ENCODE measurements around the gene CARD11.
"Not testable (repeated sequence)": the region's sequence is repeated elsewhere in the genome, so short reads cannot be mapped to it uniquely, and the experiment has no call there.

The CARD11 gene

DNA sequence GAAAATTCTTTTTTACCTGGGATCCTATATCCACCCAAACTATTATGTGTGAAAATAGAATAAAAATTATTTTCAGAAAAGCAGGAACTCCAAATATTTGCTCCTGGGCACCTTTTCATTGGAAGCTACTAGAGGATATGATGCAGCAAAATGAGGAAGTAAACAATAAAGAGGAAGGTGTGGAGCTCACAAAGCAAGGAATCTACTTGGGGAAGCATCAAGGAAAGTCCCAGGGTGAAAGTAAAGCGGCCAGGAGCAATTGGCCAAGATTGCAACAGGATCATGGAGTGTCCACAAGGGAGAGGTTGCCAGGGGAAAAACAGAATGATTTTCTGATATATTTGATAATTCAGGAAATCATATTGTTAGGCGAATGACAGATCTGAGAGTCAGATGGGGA lies 80.8 kb downstream of the CARD11 start:
- no peak for DNase-seq (ENCODE audit: low read depth)

DNA sequence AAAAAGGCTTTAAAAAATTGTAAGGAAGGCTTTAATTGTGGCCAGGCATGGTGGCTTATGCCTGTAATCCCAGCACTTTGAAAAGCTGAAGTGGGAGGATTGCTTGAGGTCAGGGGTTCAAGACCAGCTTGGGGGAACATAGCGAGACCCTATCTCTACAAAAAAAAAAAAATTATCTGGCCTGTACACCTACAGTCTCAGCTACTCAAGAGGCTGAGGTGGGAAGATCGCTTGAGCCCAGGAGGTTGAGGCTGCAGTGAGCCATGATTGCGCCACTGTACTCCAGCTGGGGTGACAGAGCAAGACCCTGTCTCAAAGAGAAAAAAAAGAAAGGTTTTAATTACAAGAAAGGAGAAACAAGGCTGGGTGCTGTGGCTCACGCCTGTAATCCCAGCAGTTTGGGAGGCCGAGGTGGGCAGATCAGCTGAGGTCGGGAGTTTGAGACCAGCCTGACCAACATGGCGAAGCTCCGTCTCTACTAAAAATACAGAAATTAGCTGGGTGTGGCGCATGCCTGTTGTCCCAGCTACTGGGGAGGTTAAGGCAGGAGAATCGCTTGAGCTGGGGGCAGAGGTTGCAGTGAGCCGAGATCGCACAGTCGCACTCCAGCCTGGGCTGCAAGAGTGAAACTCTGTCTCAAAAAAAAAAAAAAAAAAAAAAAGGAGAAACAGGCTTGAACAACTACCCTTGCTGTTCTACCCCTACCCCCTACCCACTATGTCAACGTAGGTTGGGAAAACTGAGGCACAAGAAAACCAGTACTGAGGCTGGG lies 83.7 kb downstream of the CARD11 start:
- DNase-seq (ENCODE audit: low read depth), result no peak

DNA sequence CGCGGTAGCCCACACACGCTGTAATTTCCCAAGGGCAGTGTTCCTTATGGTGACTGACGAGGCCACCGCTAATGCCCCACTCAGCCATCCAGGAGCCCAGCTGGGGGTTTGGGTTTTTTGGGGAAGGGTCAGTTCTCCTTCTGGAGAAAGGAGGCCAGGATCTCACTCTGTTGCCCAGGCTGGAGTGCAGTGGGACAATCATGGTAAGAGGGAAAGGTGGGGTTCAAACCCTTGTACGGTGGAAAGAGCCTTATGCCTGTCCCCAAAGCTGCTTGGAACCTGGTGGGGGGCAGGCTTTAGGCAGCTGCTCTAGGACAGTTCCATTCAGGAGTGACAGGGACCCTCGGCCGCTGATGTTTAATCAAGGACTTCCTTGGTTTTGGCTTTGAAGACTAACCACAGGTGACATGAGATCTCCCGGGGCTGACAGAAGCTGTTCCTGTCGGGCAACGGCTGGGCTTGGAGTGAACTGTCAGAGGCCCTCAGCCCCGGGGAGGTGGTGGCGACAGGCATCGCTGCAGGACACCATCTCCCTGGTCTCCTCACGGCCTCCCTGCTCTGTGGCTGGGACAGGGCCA lies 84.5 kb downstream of the CARD11 start:
- DNase-seq (ENCODE audit: low read depth), result no peak

DNA sequence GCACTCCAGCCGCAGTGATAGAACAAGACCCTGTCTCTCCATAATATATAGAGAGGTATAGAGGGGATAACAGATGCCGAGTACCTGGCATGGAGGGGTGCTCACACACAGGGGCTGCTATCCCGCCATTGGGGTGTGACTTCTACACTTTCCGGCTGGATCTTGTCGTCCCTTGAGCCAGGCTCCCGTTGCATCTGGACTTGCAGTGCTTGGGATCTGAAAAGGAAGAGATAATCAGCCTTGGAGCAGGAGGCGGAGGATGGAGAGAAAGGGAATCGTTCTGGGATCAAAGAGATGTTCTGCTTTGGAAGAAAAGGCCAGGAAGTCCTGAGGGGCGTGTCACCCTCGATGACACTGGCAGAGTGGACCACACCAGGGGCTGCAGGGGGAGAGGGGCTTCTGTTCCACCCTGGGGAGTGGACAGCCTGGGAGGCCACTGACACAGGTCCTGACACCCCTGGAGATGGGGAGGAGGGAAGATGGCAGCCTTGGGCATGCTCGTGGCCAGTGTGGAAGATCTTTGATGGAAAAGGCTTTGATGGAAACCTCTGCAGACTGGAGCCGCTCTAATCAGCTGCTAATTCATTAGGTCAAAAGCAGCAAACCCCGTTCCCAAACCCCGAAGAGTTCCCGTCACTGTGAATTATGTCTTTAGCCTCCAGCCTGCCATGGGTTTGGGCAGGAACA lies 85.1 kb downstream of the CARD11 start:
- DNase-seq (ENCODE audit: low read depth), result no peak

DNA sequence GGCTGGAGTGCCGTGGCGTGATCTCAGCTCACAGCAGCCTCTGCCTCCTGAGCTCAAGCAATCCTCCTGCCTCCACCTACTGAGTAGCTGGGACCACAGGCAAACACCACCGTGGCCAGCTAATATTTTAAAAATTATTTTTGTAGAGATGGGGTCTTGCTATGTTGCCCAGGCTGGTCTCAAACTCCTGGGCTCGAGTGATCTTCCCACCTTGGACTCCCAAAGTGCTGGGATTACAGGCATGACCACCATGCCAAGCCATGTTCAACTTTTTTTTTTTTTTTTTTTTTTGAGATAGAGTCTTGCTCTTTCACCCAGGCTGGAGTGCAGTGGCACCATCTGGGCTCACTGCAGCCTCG lies 86.3 kb downstream of the CARD11 start:
- DNase-seq (ENCODE audit: low read depth), result not testable (repeated sequence)

DNA sequence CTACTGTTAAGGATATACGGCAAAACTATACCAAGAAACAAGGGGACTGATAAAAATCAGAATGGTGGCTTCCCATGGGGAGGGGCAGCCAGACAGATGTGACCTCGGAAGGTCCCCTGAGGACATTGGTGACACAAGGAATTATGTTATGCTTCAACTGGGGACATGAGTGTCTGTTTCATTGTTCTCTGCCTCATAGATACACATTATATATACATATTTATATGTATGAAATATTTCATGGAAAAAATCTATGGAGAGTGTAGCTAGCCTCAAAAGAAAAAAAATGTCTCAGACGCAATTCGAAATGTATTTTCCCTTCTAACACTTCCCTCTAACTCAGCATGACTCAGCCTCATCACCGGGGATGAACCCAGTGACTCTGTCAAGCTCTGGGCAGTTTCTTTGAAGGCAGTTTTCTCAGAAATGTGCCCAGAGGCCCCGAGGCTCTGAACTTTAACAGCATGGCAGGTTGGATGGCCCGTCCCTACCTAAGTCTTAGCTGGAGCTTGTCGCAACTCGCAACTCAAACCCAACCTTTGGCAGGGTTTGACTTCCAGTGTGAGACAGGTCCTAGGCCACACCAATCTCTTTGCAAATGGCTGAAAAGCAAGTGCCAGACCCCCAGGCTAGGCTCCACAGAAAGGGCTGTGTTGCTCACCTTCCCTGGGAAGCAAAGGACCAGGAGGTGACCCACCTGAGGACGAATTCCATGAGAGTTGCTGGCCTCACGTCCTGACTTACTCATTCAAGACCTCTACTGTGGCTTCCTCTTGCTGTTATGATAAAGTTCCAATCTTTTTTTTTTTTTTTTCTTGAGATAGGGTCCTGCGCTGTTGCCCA lies 86.9 kb downstream of the CARD11 start:
- DNase-seq (ENCODE audit: low read depth), result no peak

DNA sequence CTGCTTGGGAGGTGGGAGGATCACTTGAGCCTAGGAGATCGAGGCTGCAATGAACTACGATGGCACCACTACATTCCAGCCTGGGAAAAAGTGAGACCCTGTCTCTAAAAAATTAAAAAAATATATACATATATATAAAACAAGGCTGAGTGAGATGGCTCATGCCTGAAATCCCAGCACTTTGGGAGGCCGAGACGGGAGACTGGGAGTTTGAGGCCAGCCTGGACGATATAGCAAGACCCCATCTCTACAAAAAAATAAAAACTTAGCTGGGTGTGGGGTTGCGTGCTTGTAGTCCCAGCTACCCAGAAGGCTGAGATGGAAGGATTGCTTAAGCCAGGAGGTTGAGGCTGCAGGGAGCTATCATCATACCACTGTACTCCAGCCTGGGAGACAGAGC lies 87.6 kb downstream of the CARD11 start:
- DNase-seq (ENCODE audit: low read depth), result no peak

DNA sequence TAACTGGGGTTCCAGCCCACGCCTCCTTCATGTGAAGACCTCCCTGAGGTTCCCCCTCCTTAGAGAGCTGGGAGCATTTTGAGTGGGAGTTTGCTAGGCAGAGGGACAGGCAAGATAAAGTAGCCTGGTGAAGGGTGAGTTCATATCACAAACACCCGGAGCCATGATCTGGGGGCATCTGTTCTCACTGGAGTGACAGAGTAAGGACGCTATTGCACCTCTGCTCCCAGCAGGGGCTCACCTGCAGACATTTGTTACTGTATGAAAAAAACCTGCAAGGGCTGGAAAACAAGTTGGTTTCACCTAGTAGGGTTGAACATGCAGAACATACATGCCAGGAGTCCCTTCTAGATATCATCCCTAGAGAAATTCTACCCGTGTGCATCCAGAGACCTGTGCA lies 88.4 kb downstream of the CARD11 start:
- DNase-seq (ENCODE audit: low read depth), result no peak

DNA sequence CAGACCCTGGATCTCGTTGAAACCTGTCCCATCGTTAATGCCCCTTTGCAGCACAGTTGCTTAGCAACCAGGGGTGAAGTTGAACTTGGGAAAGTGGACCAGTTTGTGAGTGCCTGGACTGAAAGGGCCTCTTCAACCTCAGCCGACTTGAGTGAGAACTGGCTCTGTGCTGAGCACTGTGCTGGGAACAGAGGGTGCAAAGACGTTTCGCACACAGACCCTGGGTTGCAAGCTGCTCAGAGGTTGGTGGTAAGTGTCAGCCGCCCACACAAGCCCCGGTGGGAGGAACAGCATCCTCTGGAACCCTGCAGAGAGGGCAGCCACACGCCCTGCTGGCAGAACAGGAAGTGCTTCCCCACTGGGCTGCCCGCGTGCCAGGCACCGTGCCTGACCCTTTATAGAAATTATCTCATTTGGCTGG lies 89.2 kb downstream of the CARD11 start:
- no peak for DNase-seq (ENCODE audit: low read depth)

DNA sequence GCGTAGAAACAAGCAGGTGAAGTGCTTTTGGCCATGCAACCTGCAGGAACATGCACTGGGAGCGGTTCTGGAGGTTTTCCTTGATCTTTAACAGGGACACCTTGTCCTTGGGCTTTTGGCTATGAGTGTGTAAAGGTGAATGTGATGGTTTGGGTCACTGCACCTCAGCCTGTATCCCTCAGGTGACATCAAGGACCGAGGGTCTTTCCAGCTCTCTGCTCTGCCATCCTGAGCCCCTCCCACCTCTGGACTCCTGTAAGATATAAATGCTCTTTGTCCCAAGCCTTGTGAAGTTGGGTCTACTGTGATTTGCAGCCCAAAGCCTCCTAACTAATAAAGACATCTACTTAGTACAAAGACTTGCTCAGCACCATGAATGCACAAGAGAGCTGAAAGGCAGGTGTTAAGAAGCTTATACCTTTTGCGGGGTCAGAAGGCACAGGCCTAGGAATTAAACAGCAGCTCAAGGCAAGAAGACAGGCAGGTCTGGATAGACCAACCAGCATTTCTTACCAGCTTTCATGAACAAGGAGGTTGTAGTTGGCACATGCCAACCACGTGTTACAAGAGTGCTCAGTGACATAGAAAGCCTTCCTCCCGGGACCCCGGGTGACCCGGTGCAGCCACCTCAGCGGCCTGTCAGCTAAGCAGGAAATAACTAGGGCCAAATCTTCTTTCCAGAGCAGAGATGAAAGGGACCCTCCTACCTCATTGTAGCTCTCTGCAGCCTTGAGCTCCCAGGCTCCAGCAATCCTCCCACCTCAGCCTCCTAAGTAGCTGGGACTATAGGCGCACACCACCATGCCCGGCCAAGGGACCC lies 89.9 kb downstream of the CARD11 start:
- DNase-seq (ENCODE audit: low read depth), result no peak

DNA sequence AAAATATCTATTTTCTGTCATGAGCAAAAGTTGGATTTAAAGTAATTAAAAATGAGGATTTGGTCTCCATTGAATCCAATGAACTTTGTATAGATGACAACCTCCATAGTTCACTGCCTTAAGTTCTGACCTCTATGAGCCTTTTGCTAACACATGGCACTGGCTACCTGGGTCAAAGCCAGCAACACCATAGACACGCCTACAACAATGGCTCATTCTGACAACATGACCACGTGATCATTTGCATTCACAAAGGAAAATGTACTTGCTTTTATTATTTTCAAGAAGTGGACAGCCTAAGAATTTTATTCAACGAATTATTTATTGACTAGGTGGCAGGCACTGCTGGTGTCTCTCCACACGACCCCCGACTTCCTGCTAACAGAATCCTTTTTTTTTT lies 90.6 kb downstream of the CARD11 start:
- no peak for DNase-seq (ENCODE audit: low read depth)

DNA sequence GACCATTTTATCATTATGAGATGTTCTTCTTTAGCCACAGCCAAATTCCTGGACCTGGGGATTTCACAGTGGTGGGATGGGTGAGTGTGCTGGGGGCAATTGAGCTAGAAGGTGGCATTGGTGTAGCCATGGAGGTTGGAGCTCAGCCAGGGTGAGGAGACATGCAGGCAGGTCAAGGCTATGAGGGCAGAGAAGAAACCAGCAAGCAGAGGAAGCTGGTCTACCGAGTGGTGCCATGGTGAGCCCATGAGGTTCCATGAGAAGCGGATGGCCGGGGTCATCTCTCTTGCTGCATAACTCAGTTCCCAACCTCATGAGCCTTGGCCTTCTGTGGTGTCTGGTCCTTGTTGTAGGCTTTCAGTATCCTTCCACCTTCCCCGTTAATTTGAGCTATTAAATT lies 91.4 kb downstream of the CARD11 start:
- DNase-seq (ENCODE audit: low read depth), result no peak

DNA sequence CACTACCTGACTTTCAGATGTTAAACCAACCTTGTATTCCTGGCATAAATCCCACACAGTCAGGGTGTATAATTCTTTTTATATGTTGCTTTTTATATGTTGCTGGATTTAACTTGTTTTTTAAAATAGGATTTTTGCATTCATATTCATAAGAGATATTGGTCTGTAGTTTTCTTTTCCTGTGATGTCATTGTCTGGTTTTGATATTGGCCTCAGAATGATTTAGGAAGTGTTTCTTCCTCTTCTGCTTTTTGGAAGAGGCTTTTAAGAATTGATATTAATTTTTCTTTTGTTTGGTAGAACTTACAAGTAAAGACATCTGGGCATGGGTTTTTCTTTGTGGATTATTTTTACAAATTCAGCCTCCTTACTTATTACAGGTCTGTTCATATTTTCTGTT lies 93.1 kb downstream of the CARD11 start:
- DNase-seq (ENCODE audit: low read depth), result no peak

DNA sequence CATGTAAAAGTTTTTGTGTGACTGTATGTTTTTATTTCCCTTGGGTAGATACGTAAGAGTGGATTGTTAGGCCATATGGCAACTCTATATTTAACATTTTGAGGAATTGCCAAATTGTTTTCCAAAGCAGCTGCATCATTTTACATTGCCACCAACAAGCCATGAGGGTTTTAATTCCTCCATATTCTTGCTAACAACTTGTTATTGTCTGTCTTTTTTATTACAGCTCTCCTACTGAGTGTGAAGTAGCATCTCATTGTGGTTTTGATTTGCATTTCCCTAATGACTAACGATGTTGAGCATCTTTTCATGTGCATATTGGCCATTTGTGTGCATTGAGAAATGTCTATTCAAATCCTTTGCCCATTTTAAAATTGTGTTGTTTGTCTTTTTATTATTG lies 94.9 kb downstream of the CARD11 start:
- no peak for DNase-seq (ENCODE audit: low read depth)

DNA sequence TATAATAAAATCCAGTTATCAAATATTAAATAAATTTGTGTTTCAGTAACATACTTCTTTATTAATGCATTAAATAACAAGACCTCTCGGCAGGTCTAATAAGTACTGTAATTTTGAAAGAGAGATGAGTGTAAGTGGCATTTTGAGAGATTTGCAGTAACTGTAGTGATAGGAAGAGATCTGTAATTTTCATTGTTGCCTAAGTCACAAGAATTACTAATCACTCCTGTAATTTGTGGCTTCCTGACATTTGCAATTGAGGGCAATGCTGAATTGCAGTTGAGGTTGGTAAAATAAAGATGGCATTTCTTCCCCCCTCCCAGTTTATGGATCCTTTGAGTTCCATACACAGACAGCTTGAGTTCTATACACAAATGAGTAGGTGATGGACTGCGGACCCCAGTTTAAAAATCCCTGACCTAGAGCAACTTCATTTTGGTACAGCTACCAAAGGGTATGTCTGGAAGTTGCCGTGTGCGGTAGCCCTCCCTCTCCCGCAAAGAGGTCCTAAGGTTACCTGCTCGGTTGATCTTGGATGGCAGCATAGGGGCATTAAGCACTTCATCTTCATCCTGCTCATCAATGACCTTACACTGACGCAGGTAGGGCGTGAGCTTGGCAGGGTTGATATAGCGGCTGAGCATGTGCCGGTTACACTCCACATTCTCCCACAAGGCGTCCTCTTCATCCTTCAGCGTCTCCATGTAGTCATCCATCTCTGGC lies 96.4 kb downstream of the CARD11 start:
- DNase-seq (ENCODE audit: low read depth), result no peak

DNA sequence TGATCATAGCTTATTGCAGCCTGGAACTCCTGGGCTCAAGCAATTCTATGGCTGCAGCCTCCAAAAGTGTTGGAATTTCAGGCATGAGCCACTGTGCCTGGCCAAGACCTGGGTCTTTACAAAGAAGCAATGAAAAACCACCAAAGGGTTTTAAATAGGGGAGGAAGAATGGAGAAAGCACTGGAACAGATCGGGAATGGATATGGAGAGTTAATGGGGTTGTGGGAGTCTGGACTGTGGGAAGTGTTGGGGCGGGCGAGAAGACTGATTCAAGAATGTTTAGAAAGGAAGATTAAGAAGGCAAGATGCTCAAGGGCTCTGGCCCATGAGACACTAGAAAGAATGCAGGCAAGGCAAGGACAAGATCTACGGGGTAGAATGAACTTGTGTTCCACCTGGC lies 98.5 kb downstream of the CARD11 start:
- DNase-seq (ENCODE audit: low read depth), result no peak

DNA sequence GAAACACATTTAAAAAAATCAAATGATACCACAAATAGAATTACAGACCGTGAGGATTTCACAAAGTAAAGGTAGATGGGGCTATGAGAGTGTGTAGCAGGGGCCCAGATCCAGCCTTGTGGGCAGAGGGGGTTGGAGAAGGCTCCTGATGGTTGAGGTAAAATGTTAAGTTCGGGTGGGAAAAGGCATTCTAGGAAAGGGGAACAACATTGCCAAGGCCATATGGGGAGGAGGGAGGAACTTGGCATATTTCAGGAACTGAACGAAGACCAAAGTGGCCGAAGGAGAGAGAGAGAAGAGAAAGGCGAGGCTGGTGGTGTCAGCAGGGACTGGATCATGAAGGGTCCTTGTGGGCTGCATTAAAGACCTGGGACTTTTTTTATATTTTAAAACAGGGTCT lies 98.9 kb downstream of the CARD11 start:
- DNase-seq (ENCODE audit: low read depth), result no peak

DNA sequence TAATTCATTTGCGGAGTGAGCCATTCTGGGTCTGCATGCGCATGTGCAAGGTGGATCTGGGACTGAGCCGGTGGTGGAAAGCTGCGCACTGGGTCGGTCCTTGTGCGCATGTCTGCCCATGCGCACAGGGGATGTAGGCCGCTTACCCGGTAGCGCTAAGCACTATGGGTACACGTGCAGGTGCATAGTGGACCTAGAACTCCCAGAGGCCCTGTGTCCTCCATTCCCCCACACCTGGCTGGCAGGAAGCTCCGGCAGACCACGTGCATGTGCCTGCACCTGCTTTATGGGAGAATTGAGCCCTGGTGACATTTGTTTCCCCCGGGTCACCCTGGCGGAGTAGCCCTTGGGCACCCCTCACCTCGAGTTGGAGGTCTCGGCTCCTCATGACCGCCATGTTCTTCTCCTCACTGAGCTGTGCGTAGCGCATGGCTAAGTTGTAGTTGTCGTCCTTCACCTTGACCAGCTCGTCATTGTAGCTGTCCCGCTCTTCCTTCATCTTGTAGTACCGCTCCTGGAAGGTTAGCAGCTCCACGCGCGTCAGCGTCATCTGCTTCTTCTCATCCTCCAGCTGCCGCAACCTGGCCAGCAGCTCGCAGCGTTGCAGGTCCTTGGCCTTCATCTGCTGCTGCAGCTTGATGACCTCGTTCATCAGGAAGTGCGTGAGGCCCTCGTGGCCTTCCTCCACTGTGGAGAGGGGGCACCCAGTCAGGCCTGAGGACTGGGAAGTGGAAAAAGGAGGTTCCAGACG lies 99.6 kb downstream of the CARD11 start:
- no peak for DNase-seq (ENCODE audit: low read depth)

DNA sequence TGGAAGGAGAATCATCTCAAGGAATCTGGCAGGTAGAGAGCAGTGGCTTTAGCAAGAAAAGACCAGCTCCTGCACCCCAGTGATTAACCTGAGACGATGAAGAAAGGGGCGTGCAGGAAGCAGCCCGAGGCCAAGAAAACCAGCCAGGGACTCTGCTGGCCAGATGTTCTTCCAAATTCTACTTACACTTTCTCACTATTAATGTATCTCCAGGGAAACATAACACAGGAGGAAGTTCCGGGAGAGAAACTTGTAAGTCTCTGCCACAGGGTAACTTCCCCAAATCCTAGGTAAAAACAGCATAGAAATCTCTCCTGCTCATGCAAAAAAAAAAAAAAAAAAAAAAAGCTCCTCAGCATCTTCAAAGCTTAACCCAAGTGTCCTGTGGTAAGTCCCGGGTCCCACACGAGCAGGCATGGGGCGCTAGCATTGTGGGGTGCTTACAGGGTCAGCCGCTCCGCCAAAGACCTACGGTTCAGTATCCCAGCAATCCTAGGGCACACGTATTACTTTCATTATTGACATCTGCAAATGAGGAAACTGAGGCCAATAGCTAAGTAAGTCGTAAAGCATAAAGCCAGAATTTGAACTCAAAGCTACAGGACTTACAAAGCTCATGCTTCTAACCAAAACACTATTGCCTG lies 102.3 kb downstream of the CARD11 start:
- DNase-seq (ENCODE audit: low read depth), result no peak

DNA sequence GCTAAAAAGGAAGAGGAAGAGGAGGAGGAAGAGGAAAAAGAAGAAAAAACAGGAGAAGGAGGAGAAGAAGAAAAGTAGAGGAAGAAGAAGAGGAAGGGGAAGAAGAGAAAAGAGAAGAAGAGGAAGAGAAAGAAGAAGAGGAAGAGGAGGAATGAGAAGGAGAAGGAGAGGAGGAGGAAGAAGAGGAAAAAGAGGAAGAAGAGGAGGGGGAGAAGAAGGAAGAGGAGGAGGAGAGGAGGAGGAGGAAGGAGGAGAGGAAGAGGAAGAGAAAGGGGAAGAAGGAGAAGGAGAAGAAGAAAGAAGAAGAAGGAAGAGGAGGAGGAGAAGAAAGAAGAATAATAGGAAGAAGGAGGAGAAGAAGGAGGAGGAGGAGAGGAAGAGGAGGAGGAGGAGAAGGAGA lies 103.2 kb downstream of the CARD11 start:
- no peak for DNase-seq (ENCODE audit: low read depth)

All from T-helper 22 cell (primary cell).